GM19099 (cell line): ENCODE results near the gene IFRD2.
A peak's percentile ranks its signal among the peaks of the same experiment; 100 is the strongest.

Experiments used
- POLR2A ChIP-seq: IDR thresholded peaks from 3 replicates; pipeline ENCODE4 v1.6.1; 2011; ENCODE audit warnings: low read depth; ENCODE audit not compliant: insufficient read length; ENCODE audit errors: extremely low read depth

Gene IFRD2

DNA sequence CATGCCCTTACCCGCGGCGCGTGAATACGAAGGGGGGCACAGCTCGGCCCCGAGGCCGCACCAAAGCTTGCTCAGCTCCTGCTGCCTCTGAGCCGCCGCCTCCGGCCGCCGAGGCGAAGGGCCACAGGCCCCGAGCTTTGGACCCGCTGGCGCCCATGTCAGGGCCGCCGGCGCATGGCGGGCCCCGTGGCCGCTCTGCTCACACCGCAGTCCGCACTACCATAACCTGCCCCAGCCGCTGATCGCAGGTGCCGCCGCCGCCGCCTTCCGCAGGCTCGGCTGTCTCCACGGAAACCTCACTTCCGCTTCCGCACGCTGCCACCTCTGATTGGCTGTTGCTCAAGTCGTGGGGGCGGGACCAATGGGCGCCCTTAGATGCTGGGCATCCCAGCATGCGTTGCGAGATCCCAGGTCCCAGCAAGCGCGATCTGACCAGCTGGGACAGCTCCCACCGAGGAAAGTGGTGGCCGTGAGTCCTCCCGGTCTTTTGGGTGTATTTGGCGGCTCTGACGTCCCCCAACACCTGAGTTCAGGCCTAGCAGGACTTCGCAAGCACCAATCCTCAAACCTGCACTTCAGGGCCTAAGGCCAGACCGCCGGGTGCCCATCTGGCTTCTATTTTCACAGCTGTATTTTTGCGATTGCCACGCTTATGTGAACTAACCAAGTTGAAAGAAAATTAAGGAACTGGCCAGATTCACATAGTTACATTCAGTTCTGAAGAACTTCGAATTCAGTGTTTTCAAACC lies 35.9 kb upstream of the IFRD2 start, which contains the start of gene TUSC2:
Gene TUSC2 (minus strand): TSS at position 281 of the 749 bp plus-strand sequence. CDS start 124 bp downstream, at position 157.
- peak; percentile 92 for TF ChIP-seq POLR2A

DNA sequence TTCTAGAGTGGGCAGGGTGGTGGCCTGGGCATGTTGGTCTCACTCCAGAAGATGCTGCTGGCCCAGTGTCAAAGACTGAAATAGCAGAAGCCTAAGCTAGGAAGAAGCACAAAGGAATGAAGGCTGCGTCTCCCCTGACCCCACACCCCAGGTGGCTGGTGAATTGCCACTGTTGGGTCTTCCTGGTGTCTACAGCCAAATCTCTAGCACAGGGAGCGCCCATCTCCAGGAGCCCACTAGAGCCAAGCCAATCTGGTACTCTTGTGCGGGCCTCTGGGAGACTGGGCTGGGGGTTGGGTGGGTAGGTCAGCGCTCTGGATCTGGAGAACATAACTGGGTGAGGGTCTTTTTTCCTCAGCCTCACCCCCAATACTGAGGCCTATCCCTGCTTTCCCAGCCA lies 34.9 kb upstream of the IFRD2 start:
- TF ChIP-seq POLR2A = no peak

- TF ChIP-seq POLR2A = no peak
These were observed 33.9 kb upstream of the IFRD2 start for GRCh38 chr3:50326182-50326541.

DNA sequence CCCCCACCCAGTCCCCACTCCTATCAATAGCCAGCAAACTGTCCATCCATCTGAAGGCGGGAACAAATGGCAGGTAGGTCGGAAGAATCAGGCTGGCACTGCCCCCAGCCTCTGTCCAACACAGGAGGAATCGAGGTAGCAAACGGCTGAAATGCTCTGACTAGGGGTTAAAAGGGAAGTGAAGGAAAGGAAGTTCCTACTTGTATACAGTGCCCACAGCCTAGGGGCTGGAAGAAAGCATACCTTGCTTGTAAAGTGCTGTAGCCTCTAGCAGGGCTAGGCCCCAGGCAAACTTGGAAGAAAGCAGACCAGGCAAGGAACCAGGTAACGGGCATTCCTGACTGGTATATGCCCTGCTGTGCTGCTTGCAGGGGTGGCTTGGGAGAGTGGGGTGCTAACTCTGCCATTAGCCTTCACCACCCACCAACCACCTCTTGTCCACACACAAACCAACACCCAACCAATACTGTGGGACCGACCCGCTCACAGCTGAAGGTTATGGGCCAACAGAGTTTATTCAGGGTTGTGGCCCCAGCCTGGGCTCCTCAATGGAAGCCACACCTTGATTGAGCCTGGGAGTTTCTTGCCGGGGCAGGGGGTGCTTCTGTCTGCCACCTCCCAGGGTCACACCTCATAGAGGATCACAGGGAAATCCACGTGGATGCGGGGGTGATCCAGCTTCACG lies 33.4 kb upstream of the IFRD2 start:
- no peak for TF ChIP-seq POLR2A

GRCh38 chr3:50325113-50325480 lies 32.9 kb upstream of the IFRD2 start:
- TF ChIP-seq POLR2A = no peak

DNA sequence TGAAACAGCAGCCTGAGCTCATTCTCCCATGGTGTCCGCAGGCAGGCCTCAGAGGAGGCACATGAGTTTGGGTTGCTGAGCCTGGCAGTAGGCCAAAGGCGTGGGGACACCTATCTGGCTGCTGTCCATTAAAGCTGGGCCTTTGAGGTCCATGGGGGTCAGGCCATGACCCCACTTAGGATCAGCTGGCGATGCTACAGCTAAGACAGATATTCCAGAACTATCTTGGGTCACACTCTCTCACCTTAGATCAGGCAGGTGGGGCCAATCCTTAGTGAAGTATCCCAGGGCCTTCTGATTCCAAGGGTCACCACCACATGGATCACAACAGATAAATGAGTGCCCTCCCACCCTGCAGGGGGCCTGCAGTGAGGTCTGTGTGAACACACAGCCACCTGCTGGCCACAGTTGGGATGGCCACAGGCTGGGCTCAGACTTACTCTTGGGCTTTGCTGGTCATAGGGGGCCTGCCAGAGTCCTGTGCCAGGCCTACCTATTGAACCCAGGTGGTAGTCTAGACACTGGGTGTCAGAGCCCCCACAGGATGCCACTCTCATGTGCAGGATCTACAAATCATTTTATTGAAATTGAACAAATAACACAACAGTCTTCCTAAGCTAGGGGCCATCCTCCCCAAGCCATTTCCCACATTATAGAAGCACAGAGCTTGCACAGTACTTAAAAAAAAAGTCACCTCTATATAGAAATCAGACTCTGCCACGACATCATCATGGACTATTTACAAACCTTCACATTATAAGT lies 32.3 kb upstream of the IFRD2 start:
- no peak for TF ChIP-seq POLR2A

- no peak for TF ChIP-seq POLR2A
These were observed 31.5 kb upstream of the IFRD2 start for GRCh38 chr3:50323614-50324199.

DNA sequence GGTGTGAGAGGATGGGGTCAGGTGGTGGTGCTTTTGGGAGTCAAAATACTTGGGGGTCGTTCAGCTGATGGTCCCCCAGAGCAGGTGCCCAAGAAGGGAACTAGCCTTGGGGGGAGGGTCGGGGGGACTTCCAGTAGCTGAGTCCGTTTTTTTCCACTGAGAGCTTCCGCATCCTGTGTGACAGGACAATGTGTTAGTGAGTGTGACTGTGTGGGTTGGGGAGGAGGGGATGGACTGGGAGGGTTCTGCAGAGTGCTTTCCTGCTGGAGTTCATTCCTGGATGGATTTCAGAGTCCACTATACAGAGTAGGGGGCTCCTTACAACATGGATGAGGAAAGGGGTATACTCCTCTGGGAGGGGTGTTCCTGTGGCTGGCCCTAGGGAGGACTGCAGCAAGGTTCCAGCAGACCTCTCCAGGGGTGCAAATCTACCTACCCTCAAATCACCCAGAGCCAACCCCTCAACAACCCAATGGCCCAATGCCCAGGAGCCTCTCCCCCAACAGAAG lies 30.9 kb upstream of the IFRD2 start:
- TF ChIP-seq POLR2A = no peak

DNA sequence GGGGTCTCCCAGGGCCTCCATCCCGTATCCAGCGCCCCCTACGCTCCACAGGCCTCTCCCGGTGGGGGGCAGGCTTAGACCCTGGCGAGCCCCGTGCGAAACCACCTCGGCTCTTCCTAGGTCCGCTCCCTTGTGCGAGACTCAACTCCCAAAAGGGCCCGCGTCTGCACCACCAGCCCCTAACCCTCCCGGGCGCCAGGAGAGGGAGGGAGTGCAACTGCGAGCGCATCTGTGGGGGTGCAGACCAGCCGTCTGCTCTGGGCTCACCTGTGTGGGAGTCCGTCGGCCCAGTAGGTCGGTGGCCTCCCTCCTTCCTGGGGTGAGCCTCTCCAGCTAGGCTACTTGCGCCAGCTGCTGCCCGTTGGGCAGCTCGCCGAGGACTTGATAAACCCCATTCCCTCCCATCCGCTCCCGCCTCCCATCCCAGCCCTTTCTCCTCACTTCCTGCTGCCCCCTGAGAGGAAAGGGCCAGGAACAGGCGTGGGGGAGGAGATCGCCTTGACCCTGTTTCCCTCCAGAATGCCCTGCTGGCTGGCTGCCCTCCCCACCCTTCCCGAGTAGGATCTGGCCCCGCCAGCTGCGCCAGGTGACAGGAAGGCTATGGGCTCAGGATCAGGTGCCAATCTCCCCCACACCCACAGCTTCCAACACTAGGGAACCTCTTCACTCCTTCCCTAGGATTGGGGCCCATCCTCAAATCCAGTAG lies 30.3 kb upstream of the IFRD2 start, which contains the start of gene HYAL2:
Gene HYAL2 (minus strand): TSS at position 360 of the 706 bp plus-strand sequence. CDS start 2,256 bp downstream, outside the sequence.
- no peak for TF ChIP-seq POLR2A

DNA sequence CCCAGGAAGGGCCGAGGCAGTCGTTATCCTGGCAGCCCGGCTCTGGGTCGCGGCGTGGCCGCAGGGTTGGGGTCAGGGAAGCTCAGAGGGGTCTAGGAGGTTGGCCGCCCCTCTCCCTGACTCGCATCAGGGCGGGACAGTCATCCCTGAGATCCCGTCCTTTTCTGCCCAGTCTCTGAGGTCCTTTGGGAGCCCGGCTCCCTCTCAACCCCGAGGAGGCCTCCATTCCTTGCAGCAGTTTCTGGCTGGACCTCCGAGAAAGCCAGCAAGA lies 29.8 kb upstream of the IFRD2 start:
- TF ChIP-seq POLR2A = no peak

GRCh38 chr3:50321336-50322114 lies 29.3 kb upstream of the IFRD2 start:
- peak; percentile 76 for TF ChIP-seq POLR2A

GRCh38 chr3:50320853-50321335 lies 28.7 kb upstream of the IFRD2 start:
- no peak for TF ChIP-seq POLR2A

DNA sequence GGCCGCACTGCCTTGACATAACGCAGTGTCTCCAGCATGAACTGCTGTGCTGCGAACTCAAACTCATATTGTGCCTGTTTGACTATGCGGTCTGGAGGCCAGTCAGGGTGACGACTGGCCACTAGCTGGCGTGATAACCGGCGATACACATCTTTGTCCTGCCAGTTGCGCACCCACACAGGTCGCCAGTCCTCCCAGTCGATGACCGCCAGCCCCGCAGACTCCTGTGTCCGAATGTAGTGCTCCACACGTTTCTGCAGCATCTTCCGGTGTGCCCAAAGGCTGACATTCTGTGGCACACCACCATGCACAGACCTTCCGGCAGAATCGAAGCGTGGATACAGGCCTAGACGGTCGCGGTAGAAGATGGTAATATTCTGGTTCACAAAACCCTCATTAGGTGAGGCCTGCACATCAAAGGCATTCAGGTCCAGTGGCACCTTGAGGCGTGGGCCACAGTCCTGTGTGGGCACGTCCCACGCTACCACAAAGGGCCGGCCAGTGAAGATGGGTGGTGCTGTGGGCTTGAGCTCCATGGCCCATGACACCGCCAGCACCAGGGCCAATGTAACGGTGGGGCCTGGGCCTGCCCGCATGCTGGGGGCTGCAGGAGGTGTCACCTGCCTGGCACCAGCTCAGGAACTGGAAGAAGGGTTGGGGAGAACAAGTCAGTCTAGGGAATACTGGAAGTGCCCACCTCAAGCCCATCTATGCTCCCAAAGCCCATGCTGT lies 27.8 kb upstream of the IFRD2 start:
- TF ChIP-seq POLR2A = no peak
